Calu3 (cell line): ENCODE results near the gene SYF2. TPM values are rescaled to one million over a fixed set of nuclear protein-coding genes. Genes with fewer than 3 reads are reported as not detected.

Experiments
- BruUV-seq: library from RNA; stranded (reverse); fragments of 400-500 nt; replicated peaks from 2 replicates; lab custom pipeline; 2021; lab: Mats Ljungman, UMichigan
- CTCF ChIA-PET: fragments of 300-600 bp; sonication (Branson Sonifier 250); formaldehyde crosslinking; loops from one replicate; lab custom pipeline; 2022; ENCODE audit warnings: antibody characterized with exemption; lab: Charles Lee
- DNase-seq: peaks from one replicate; pipeline ENCODE4 v3.0.0; 2022
- H3K27ac Mint-ChIP-seq: one replicate; pipeline ENCODE4 v1.8.0; 2022; ENCODE audit warnings: mixed read lengths; ENCODE audit not compliant: unreplicated experiment
- H3K27me3 Mint-ChIP-seq: one replicate; pipeline ENCODE4 v1.8.0; 2022; ENCODE audit warnings: mixed read lengths; ENCODE audit not compliant: unreplicated experiment
- H3K36me3 Mint-ChIP-seq: one replicate; pipeline ENCODE4 v1.8.0; 2022; ENCODE audit warnings: mild to moderate bottlenecking, moderate library complexity, mixed read lengths; ENCODE audit not compliant: insufficient read depth, unreplicated experiment
- H3K4me1 Mint-ChIP-seq: one replicate; pipeline ENCODE4 v1.8.0; 2022; ENCODE audit warnings: mild to moderate bottlenecking, low read depth, mixed read lengths; ENCODE audit not compliant: unreplicated experiment
- H3K4me3 Mint-ChIP-seq: one replicate; pipeline ENCODE4 v1.8.0; 2022; ENCODE audit warnings: mild to moderate bottlenecking, low read depth, moderate library complexity, mixed read lengths; ENCODE audit not compliant: unreplicated experiment
- H3K9me3 Mint-ChIP-seq: one replicate; pipeline ENCODE4 v1.8.0; 2022; ENCODE audit warnings: low read depth, mixed read lengths; ENCODE audit not compliant: unreplicated experiment
- intact Hi-C: fragments of 100-400 bp; cut with micrococcal nuclease; formaldehyde crosslinking; loops from one replicate; pipeline ENCODE4 v1.10.0; 2022; ENCODE audit not compliant: unreplicated experiment
- total RNA-seq: library from RNA; stranded (reverse); gene quantifications from 2 replicates; pipeline ENCODE4 v1.2.3, GENCODE V29; 2022
- TF ChIP-seq, protein P1 (sequence below): fragments of 200-600 bp; IDR thresholded peaks from one replicate; pipeline ENCODE4 v1.8.0; 2022; ENCODE audit warnings: antibody characterized with exemption; ENCODE audit not compliant: unreplicated experiment

SYF2 gene
- total RNA-seq, 1 experiment from 2014 or later: 24.3 TPM

GRCh38 chr1:25255706-25256577 is 23.6 kb upstream of the SYF2 start:
- Mint-ChIP-seq H3K4me1 (no peaks in the 10 kb centered on the region), H3K36me3 (no peaks in the 10 kb centered on the region), H3K27ac (no peak overlapping the region), H3K27me3 (no peaks in the 10 kb centered on the region), H3K9me3 (no peaks in the 10 kb centered on the region), H3K4me3 (no peak overlapping the region)
- intact Hi-C loops: no loop called here
- CTCF ChIA-PET: no interaction called here
- DNase-seq: no peak
- TF ChIP-seq, protein P1, sequence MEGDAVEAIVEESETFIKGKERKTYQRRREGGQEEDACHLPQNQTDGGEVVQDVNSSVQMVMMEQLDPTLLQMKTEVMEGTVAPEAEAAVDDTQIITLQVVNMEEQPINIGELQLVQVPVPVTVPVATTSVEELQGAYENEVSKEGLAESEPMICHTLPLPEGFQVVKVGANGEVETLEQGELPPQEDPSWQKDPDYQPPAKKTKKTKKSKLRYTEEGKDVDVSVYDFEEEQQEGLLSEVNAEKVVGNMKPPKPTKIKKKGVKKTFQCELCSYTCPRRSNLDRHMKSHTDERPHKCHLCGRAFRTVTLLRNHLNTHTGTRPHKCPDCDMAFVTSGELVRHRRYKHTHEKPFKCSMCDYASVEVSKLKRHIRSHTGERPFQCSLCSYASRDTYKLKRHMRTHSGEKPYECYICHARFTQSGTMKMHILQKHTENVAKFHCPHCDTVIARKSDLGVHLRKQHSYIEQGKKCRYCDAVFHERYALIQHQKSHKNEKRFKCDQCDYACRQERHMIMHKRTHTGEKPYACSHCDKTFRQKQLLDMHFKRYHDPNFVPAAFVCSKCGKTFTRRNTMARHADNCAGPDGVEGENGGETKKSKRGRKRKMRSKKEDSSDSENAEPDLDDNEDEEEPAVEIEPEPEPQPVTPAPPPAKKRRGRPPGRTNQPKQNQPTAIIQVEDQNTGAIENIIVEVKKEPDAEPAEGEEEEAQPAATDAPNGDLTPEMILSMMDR: no peak
- BruUV-seq: no TSS peak

DNA sequence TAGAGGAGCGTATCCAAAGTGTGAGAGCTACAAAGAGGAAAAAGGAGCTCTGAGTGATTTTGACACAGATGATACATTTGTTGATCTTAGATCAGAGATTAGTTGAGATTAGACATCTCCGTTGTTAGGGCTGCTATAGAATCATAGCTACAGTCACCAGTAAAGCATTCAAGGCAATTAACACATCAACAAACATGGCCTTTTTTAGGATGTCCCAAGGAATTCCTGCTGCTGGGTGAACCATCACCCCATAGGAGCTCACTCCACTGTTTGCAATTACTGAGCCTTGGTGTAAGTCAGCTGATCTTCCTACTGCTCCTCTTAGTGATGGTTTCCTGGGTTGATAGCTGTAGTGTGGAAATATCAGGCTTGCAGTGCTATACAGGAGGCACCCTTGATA is 21.6 kb upstream of the SYF2 start:
- no TSS peak for BruUV-seq
- H3K27ac Mint-ChIP-seq: no peak overlapping the region
- no peaks in the 10 kb centered on the region for H3K4me1 Mint-ChIP-seq
- TF ChIP-seq, protein P1: no peak
- no peak for DNase-seq
- CTCF ChIA-PET: no interaction called here
- no peak overlapping the region for H3K4me3 Mint-ChIP-seq
- no peaks in the 10 kb centered on the region for H3K27me3 Mint-ChIP-seq
- H3K9me3 Mint-ChIP-seq: no peaks in the 10 kb centered on the region
- intact Hi-C loops: no loop called here
- H3K36me3 Mint-ChIP-seq: no peaks in the 10 kb centered on the region

GRCh38 chr1:25247829-25248754 is 15.8 kb upstream of the SYF2 start:
- Mint-ChIP-seq H3K9me3 (no peaks in the 10 kb centered on the region), H3K4me1 (no peaks in the 10 kb centered on the region), H3K36me3 (peaks cover 44% of the 10 kb centered on the region), H3K4me3 (peak overlapping the region; percentile 88), H3K27ac (peak overlapping the region; percentile 94), H3K27me3 (no peaks in the 10 kb centered on the region)
- intact Hi-C loops: no loop called here
- TF ChIP-seq, protein P1: no peak
- no TSS peak for BruUV-seq
- DNase-seq: no peak
- CTCF ChIA-PET: interaction anchor here (1.0 kb wide), 1 partner anchor 10 kb away, joined by 3 read pairs; no protein-coding TSS in a partner anchor

DNA sequence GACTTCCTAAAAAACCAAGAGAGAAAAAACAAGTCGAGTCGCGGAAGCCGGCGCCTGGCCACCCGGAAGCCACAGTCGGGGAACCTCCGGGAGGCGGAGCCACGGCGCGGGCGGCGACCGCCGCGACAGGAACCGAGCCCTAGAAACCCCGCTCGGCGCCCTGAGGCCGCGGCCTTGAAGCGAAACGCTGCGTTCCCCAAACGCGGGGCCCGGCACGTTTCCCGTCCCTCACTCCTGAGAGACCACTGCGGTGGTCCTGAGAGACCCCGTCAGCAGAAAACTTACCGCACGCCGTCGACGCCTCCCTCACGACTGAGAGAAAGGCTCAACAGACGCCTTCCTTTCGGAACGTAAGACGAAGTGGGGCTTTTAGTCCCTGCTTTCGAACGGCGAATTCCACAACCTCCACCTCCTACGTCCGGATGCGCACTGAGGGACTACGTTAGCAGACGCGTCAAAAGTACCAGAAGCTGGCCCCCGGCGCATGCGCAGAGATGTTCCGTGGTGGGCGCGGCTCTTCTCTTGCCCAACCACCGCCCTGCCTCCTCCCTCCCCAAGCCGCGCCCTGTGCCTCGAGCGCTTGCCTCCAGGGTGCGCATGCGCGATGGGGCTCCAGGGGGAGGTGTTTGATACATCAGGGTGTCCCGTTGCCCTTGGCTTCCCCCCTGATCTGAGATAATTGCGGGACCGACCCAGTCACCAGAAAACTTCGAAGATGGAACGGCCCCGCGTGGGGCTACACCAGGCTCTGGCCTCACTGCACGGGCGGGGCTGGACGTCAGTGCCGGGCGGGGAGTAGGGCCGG is 14.9 kb upstream of the SYF2 start, which contains the start of gene RSRP1:
Gene RSRP1, minus strand, starts transcription at position 431 of the 805 bp plus-strand sequence. CDS start 491 bp downstream, outside the sequence.
- DNase-seq: peak; percentile 95
- no peaks in the 10 kb centered on the region for H3K27me3 Mint-ChIP-seq
- TF ChIP-seq, protein P1: no peak
- CTCF ChIA-PET: interaction anchor here (1.0 kb wide), 1 partner anchor 11 kb away, joined by 3 read pairs; no protein-coding TSS in a partner anchor
- peak within 1 kb of the TSS; percentile 88 for H3K4me3 Mint-ChIP-seq
- intact Hi-C loops: no loop called here
- H3K36me3 Mint-ChIP-seq: peaks cover 52% of the 10 kb centered on the region
- peak within 1 kb of the TSS; percentile 94 for H3K27ac Mint-ChIP-seq
- no peaks in the 10 kb centered on the region for H3K4me1 Mint-ChIP-seq
- H3K9me3 Mint-ChIP-seq: no peaks in the 10 kb centered on the region
- BruUV-seq: TSS peak; percentile 78
